HG02588 (cell line): ENCODE data around the gene JSRP1.

Experiments used
- ATAC-seq: cut with Tn5 transposase; IDR thresholded peaks from one replicate; pipeline ENCODE4 v1.9.1; 2021; ENCODE audit warnings: mild to moderate bottlenecking, moderate library complexity; ENCODE audit not compliant: unreplicated experiment

Gene JSRP1

GRCh38 chr19:2233601-2234280, 22.5 kb downstream of the JSRP1 start:
- no peak for ATAC-seq

- no peak for ATAC-seq
Measured at GRCh38 chr19:2232286-2233151, 23.7 kb downstream of the JSRP1 start.

- ATAC-seq = no peak
Measured at GRCh38 chr19:2231621-2232221, 24.5 kb downstream of the JSRP1 start.

- ATAC-seq = no peak
Measured at GRCh38 chr19:2230807-2231533, 25.2 kb downstream of the JSRP1 start.

- ATAC-seq = no peak
Measured at GRCh38 chr19:2230033-2230531, 26.1 kb downstream of the JSRP1 start.

GRCh38 chr19:2229103-2230032, 26.8 kb downstream of the JSRP1 start:
- no peak for ATAC-seq

GRCh38 chr19:2228157-2229030, 27.8 kb downstream of the JSRP1 start:
- ATAC-seq = no peak

- ATAC-seq = no peak
Measured at GRCh38 chr19:2227415-2228156, 28.6 kb downstream of the JSRP1 start.

GRCh38 chr19:2226840-2227360, 29.3 kb downstream of the JSRP1 start:
- ATAC-seq = no peak

GRCh38 chr19:2226051-2226839, 30.0 kb downstream of the JSRP1 start:
- no peak for ATAC-seq

- ATAC-seq = no peak
Measured at GRCh38 chr19:2225415-2226050, 30.7 kb downstream of the JSRP1 start.

- no peak for ATAC-seq
Measured at GRCh38 chr19:2224754-2225349, 31.4 kb downstream of the JSRP1 start.

- no peak for ATAC-seq
Measured at GRCh38 chr19:2223959-2224358, 32.3 kb downstream of the JSRP1 start.

GRCh38 chr19:2223391-2223790, 32.8 kb downstream of the JSRP1 start:
- ATAC-seq = no peak

GRCh38 chr19:2221918-2222317, 34.3 kb downstream of the JSRP1 start:
- no peak for ATAC-seq

GRCh38 chr19:2221250-2221831, 34.9 kb downstream of the JSRP1 start:
- no peak for ATAC-seq
